NCI-H1048 (cell line): ENCODE data around the gene NDUFA13.

Experiments
- DNase-seq: peaks from one replicate; lab custom pipeline; 2025; lab: John Stamatoyannopoulos, UW

Gene NDUFA13

GRCh38 chr19:19548915-19549759 lies 33.1 kb downstream of the NDUFA13 start:
- DNase-seq = no peak

DNA sequence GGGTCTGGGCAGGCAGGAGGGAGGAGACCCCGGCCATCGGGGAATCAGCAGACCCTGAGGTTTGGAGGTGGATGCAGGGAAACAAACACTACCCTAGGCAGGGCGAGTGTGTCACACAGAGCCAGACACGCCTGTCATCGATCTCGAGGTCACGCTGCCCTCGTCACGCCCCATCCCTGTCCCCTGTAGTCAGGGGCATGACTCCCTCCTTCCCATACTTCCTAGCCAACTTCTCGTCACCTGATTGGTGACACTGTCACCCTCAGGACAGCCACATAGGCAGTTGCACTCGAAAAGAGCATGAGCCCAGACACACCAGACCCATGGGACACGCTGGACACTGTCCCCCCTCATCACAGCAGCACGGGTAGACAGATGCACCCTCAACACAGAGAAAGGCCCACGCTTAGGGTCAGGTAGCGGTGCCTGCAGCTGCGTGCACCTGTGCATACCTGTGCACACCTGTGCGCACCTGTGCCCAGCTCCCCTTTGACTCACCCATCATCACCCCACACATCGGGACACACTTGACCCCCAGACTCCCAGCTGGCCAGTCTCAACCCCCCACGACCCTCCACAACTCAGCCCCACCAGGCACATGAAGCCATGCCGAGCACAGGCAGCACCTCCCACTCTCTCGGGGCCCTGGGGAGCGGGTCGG lies 33.9 kb downstream of the NDUFA13 start:
- DNase-seq = no peak

DNA sequence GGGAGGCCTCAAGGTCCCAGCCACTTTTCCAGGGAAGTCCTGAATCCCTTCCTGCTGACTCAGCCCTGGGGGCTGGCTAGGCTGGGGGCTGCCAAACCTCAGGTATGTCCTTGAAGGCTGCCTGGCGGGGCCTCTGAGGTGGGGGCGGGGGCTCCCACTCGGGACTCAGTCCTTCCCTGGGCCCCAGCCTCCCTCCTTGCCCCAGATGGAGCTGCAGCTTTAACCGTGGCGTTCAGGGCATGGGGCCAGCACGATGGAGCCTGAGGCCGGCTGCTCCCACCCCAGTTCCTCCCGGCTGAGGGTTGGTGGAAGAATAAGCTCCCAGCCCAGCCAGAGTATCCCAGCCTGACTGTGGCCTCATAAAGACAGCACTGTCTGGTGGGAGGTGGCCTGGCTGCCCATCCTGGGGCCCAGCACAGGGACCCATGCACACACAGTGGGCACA lies 34.5 kb downstream of the NDUFA13 start:
- DNase-seq = no peak

- DNase-seq = no peak
Measured at GRCh38 chr19:19550972-19551852, 35.2 kb downstream of the NDUFA13 start.

- DNase-seq = no peak
Measured at GRCh38 chr19:19551853-19552192, 35.8 kb downstream of the NDUFA13 start.

DNA sequence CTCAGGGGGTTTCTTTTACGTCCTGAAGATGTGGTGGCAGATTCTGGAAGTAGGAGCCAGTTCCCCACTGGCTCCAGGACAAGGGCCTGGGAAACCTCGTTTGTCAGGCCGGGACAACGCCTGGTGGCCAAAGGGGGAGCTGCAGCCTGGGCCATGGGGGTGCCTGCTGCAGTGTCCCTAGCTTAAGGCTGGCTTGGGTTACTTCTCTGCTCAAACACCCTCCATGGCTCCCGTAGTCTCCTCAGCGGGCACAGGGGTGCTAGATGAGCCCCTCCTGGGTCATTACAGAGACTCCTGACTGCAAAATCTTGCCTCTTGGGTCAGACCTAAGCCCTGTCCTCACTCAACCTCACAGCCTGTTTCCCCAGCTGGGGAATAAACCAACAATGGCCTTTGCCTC lies 36.8 kb downstream of the NDUFA13 start:
- no peak for DNase-seq

GRCh38 chr19:19553670-19554069 lies 37.6 kb downstream of the NDUFA13 start:
- DNase-seq = no peak

DNA sequence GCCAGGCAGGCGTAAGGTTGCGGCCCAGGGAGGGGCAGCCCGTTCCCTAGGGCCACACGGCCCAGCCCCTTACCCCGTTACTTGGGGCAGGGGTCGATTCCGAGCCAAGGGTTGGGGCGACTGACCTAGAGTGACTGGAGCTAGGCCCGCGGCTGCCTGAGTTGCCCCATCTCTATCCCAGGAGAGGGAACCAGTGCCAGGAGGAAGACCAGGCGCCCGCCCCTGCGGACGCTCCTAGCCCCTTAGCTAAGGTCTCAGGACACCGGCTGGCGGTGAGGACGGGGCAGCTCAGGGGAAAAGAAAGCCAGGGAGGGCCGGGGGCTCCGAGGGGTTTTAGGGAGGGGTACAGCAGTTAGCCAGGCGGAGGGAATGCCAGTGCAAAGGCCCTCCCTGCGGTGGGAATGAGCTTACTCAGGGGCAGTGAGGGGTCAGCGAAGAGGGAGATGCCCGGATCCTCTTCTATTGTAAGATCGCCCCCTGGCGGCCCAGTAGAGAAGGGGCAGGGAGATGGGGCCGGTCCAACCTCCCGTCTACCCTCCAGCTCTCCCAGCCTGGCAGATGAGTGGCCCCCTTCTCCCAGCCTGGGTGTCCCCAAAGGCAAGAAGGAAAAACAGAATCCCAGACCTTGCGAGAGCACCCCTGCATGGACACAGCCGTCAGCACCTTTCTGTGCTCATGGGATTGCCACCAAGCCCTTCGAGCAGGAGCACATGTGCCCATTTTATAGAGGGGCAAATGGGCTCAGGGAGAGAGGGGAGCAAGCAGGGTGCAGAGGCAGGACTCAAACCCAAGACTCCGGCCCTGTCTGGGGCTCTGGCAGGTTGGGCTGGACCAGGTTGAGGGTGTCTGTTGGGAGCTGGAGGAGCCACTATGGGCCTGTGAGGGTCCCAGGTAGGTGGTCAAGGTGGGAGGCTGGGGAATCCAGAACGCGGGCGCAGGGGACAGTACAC lies 38.3 kb downstream of the NDUFA13 start:
- no peak for DNase-seq

DNA sequence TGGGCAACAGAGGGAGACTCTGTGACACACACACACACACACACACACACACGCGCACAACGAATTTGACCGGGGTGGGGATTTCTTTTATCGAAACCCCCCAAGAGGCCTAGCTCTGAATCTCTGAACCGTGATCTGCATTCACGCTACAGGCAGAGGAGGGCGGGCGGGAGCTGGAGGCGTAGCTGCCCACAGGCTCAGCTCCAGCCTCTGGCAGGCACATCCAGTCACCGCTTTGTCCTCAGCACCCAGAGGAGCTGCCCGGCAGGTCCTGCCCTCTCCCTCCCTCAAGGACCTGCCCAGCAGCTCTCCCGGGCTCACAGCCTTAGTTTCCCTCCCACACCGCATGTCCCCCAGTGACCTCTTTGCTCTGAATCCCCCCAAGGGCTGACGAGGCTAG lies 42.0 kb downstream of the NDUFA13 start:
- no peak for DNase-seq

DNA sequence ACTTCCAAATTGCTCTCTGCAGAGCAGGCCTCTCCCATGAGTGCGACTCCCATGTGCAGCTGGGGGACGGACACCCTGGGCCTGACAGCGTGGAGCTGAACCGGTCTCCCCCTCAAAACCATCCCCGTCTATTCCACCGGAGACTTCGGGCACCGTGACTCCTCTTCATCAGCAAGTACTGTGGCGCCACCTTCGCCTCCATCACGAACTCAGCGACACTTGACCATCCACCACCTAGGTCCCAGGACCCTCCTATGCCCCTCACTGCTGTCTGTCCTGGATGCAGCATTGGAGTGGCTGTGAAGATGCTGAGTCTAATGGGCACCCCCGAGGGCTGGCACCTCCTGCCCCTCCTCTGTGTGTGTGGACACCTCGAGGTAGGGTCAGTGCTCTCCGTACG lies 42.6 kb downstream of the NDUFA13 start:
- no peak for DNase-seq

DNA sequence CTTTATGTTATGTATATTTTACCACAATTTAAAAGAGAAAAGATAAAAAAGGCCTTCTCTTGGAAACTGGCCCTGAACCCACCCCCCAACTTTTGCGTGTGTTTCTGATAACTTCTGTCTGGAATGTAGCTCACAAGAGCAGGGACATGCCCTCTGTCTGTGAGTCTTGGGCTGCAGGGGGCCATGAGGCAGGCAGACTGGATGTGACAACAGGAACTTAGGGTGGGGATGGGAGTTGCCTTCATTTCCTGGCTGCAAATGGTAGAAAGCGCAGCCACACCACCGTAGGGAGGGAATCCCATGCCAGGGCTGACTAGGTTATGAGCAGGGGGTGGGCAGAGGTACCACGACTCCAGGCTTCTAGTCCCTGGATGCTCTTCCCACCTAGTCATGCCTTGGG lies 43.9 kb downstream of the NDUFA13 start:
- DNase-seq = no peak

- DNase-seq = no peak
Measured at GRCh38 chr19:19561946-19562664, 46.1 kb downstream of the NDUFA13 start.

DNA sequence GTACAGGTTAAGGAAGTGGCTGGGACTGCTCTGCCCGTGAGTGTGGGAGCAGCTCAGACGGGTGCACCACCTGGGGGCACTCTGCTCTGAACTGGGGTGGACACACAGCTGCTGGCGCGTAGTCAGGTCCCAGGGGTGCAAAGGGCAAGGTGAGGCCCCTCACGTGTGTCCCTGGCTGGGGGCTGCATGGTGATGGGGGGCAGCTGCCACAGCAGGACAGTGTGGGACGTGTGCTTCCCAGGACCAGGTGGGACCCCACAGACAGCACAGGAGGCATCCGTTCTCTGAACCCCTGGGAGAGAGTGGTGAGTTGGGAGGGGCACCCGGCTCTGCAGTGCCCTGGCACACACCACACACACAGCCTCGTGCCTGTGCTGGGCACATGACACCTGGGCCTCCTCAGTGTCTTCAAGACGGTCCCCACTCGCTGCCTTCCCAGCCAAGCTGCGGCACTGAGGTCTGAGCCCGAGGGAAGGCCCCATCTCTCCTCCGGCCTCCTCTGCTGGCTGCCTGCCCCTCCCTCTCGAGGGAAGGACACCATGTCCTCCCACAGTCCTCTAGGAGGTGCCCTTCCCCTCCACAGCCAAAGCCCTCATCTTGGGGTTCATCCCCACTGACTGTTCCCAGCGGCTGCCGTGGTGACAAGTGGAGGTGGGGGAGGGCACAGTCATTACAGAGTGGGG lies 46.8 kb downstream of the NDUFA13 start:
- no peak for DNase-seq

- no peak for DNase-seq
Measured at GRCh38 chr19:19563348-19563848, 47.4 kb downstream of the NDUFA13 start.

- DNase-seq = no peak
Measured at GRCh38 chr19:19566306-19566705, 50.3 kb downstream of the NDUFA13 start.

GRCh38 chr19:19567391-19567790 lies 51.4 kb downstream of the NDUFA13 start:
- no peak for DNase-seq

- DNase-seq = no peak
Measured at GRCh38 chr19:19568802-19569756, 53.1 kb downstream of the NDUFA13 start.

- no peak for DNase-seq
Measured at GRCh38 chr19:19570571-19570970, 54.5 kb downstream of the NDUFA13 start.
